Measurements from ENCODE around the gene SLC30A2. TPM values are rescaled to one million over a fixed set of nuclear protein-coding genes. Genes with fewer than 3 reads are reported as not detected.

Gene SLC30A2
- total and polyA plus RNA-seq, 2 of the 13 experiments (the other 11 are each of a cell fraction or from before 2014, with no cell fraction given) = not detected

GRCh38 chr1:26064553-26064952 lies 18.6 kb upstream of the SLC30A2 start:
- Histone ChIP-seq H3K79me2 (ENCODE audit: insufficient read depth, low read length) (no peaks in the 10 kb centered on the region), H3K36me3 (replicated peaks in 1 of 2; ENCODE audit: control insufficient read depth in 1 of 2, insufficient read depth in 2 of 2, low read length in 2 of 2) (no peaks in the 10 kb centered on the region), H3K9me3 (ENCODE audit: low read length) (no peaks in the 10 kb centered on the region), H3K4me1 (ENCODE audit: insufficient read depth, low read length) (peaks cover 7% of the 10 kb centered on the region; the same call in 1 of the 2 replicates), H3K27ac (ENCODE audit: extremely low read length, insufficient read depth, low read length) (no peak overlapping the region), H3K9ac (ENCODE audit: insufficient read depth, low read depth, low read length) (no peak overlapping the region), H3K4me2 (ENCODE audit: low read depth, low read length) (no peak overlapping the region), H4K20me1 (ENCODE audit: insufficient read depth, low read length) (no peaks in the 10 kb centered on the region), H2AFZ (ENCODE audit: low read length) (no peak overlapping the region), H3K27me3 (ENCODE audit: control insufficient read depth in 1 of 2, insufficient read depth in 2 of 2, low read length in 2 of 2) (peaks cover 7 to 62% of the 10 kb centered on the region in 2 experiments; a peak in 4 of 5 replicates), H3K4me3 (replicated peaks in 1 of 3; ENCODE audit: insufficient read depth in 1 of 3, low read depth in 2 of 3, low read length in 3 of 3) (no peak overlapping the region)
- in situ Hi-C loops (cut with HindIII; ENCODE audit: extremely low pct_ligation_motif_present, low pct_unique_long_range_greater_than_20kb) (no loop called here), intact Hi-C loops (cut with micrococcal nuclease; ENCODE audit: unreplicated experiment) (no loop called here)
- TF ChIP-seq, protein P1, sequence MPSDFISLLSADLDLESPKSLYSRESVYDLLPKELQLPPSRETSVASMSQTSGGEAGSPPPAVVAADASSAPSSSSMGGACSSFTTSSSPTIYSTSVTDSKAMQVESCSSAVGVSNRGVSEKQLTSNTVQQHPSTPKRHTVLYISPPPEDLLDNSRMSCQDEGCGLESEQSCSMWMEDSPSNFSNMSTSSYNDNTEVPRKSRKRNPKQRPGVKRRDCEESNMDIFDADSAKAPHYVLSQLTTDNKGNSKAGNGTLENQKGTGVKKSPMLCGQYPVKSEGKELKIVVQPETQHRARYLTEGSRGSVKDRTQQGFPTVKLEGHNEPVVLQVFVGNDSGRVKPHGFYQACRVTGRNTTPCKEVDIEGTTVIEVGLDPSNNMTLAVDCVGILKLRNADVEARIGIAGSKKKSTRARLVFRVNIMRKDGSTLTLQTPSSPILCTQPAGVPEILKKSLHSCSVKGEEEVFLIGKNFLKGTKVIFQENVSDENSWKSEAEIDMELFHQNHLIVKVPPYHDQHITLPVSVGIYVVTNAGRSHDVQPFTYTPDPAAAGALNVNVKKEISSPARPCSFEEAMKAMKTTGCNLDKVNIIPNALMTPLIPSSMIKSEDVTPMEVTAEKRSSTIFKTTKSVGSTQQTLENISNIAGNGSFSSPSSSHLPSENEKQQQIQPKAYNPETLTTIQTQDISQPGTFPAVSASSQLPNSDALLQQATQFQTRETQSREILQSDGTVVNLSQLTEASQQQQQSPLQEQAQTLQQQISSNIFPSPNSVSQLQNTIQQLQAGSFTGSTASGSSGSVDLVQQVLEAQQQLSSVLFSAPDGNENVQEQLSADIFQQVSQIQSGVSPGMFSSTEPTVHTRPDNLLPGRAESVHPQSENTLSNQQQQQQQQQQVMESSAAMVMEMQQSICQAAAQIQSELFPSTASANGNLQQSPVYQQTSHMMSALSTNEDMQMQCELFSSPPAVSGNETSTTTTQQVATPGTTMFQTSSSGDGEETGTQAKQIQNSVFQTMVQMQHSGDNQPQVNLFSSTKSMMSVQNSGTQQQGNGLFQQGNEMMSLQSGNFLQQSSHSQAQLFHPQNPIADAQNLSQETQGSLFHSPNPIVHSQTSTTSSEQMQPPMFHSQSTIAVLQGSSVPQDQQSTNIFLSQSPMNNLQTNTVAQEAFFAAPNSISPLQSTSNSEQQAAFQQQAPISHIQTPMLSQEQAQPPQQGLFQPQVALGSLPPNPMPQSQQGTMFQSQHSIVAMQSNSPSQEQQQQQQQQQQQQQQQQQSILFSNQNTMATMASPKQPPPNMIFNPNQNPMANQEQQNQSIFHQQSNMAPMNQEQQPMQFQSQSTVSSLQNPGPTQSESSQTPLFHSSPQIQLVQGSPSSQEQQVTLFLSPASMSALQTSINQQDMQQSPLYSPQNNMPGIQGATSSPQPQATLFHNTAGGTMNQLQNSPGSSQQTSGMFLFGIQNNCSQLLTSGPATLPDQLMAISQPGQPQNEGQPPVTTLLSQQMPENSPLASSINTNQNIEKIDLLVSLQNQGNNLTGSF (CRISPR knock-in tag; IDR thresholded peaks at IDR 0.05) = no peak
- FAIRE-seq (no peak), DNase-seq (ENCODE audit: low spot score) (no peak), ATAC-seq (no peak)
- ChIA-PET CTCF (ENCODE audit: low intra/inter-chr PET ratio, low total read pairs) (no interaction called here), POLR2A (no interaction called here)
- 12% methylated on average over 3 of the region's 3 CpGs for WGBS (ENCODE audit: low lambda C conversion rate)
- BruUV-seq (replicated peaks) = no TSS peak
